Astrocyte of the cerebellum (primary cell): ENCODE results near the gene MMP27.

Experiments used
- DNase-seq: peaks from one replicate; pipeline ENCODE4 v3.0.0-alpha.2; 2011; ENCODE audit warnings: low read depth
- H3K4me3 ChIP-seq: 2 replicates; pipeline ENCODE4 v1.5.1; 2011; ENCODE audit warnings: mild to moderate bottlenecking, low read depth, low read length, moderate library complexity
- in situ Hi-C: cut with HindIII; loops from 2 replicates; pipeline ENCODE4 v1.10.0; 2017; ENCODE audit warnings: low sequenced_read_pairs
- TF ChIP-seq, protein P1 (sequence below): IDR thresholded peaks from 2 replicates; pipeline ENCODE4 v1.5.1; 2012; ENCODE audit warnings: low read length, low read depth, moderate library complexity, mild to moderate bottlenecking; ENCODE audit errors: missing control alignments

Gene MMP27

GRCh38 chr11:102719620-102720277 is 14.2 kb upstream of the MMP27 start:
- in situ Hi-C loops = no loop called here
- peak; percentile 41 for DNase-seq
- TF ChIP-seq, protein P1, sequence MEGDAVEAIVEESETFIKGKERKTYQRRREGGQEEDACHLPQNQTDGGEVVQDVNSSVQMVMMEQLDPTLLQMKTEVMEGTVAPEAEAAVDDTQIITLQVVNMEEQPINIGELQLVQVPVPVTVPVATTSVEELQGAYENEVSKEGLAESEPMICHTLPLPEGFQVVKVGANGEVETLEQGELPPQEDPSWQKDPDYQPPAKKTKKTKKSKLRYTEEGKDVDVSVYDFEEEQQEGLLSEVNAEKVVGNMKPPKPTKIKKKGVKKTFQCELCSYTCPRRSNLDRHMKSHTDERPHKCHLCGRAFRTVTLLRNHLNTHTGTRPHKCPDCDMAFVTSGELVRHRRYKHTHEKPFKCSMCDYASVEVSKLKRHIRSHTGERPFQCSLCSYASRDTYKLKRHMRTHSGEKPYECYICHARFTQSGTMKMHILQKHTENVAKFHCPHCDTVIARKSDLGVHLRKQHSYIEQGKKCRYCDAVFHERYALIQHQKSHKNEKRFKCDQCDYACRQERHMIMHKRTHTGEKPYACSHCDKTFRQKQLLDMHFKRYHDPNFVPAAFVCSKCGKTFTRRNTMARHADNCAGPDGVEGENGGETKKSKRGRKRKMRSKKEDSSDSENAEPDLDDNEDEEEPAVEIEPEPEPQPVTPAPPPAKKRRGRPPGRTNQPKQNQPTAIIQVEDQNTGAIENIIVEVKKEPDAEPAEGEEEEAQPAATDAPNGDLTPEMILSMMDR = no peak
- no peak overlapping the region for H3K4me3 ChIP-seq

DNA sequence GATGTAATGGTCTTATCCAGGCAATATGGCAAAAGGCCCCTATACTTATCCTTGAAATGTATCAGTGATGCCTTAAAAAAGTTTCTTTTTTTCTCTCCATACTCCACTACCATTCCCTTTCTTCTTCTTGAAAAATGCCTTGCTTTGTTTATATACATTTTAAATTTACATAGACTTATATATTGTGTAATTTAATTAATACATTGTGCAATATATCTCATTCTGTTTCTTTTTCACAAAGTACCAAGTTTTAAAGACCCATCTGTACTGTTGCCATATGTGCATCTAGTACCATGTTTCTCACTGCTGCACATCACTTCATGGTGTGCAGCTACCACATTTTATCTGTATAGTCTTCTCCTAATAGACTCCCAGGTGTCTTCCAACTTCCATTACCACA is 11.7 kb upstream of the MMP27 start:
- TF ChIP-seq, protein P1 = no peak
- H3K4me3 ChIP-seq = no peak overlapping the region
- DNase-seq = no peak
- in situ Hi-C loops = no loop called here

DNA sequence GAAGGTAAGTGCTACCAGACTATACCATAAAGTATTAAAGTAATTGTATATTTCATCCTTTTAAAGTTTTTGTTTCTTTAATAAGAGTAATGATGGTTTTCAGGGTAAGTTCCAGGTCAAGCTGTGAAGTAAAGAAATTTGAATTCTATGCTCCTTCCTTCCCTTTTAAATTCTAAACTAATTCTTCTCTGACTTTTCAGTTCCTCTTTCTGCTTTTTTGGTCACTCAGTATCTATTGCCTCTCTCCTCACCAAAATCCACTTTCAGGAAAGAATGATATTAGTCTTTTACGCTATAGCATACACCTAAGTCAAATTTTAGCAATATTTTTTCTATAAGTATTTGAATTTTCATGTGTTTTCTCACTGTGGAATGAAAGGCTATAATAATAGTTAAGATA is 11.0 kb upstream of the MMP27 start:
- DNase-seq = no peak

DNA sequence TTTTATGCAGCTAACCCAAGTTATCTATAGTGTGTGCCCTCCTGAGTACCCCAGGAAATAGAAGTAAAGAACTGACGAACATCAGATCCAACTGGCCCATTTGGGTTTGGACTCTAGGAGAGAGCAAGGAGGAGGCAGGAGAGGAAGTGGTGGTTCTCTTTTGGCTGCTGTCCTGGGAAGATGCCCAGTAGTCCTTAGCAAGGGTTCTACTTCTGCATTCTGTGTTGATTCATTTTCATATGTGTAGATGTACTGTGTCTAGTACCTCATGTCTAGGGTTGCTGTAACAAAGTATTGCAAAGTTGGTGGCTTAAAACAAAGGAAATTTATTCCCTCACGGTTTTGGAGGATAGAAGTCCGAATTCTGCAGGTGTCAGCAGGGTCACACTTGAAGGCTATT is 6.6 kb upstream of the MMP27 start:
- DNase-seq = no peak
- TF ChIP-seq, protein P1 = no peak
- H3K4me3 ChIP-seq = no peak overlapping the region
- in situ Hi-C loops = no loop called here

More for the DNA sequence above, 11.0 kb upstream of the MMP27 start:
- TF ChIP-seq, protein P1 = no peak
- in situ Hi-C loops = no loop called here
- H3K4me3 ChIP-seq = no peak overlapping the region

GRCh38 chr11:102709201-102709945 is 3.8 kb upstream of the MMP27 start:
- in situ Hi-C loops = no loop called here

GRCh38 chr11:102708654-102709053 is 3.1 kb upstream of the MMP27 start:
- TF ChIP-seq, protein P1 = no peak
- DNase-seq = no peak
- no peak overlapping the region for H3K4me3 ChIP-seq
- in situ Hi-C loops = no loop called here

More at GRCh38 chr11:102709201-102709945, 3.8 kb upstream of the MMP27 start:
- H3K4me3 ChIP-seq = no peak overlapping the region
- TF ChIP-seq, protein P1 = no peak
- no peak for DNase-seq
